Measurements from ENCODE around the gene RWDD1. TPM values are rescaled to one million over a fixed set of nuclear protein-coding genes. Genes with fewer than 3 reads are reported as not detected.
A peak's percentile ranks its signal among the peaks of the same experiment; 100 is the strongest.

RWDD1 gene
- total RNA-seq, 1 experiment from 2014 or later, result 22.9 TPM

DNA sequence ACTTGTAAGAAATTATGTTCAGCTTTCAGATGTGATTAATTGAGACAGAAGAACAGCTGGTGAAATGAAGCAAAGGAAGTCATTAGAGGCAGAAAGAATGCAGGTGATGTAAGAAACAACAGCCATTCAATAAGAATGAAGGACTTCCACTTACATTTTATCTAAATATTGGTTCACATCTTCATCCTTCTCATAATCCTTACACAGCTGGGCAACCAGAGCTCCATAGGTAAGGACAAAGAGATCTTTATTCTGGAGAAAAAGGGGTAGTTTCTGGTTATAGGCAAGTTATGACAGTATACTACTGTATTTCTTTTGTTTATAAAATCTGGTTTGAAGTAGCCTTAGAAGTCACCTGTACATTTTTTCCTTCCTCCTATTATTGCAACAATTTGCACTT, 28.2 kb upstream of the RWDD1 start:
- no peak overlapping the region for H3K4me2 ChIP-seq
- no peaks in the 10 kb centered on the region for H3K36me3 ChIP-seq (ENCODE audit: low read depth)
- H3K9me2 ChIP-seq (ENCODE audit: insufficient read depth), result no peaks in the 10 kb centered on the region
- H3K27ac ChIP-seq, result no peak overlapping the region
- POLR2A ChIA-PET (ENCODE audit: unreplicated experiment), result interaction anchor here (0.5 kb wide), 1 partner anchor 1181 kb away, joined by 3 read pairs; no protein-coding TSS in a partner anchor
- no TSS peak for BruUV-seq (replicated peaks)
- intact Hi-C loops (cut with micrococcal nuclease; ENCODE audit: unreplicated experiment), result no loop called here
- no peaks in the 10 kb centered on the region for H3K4me1 ChIP-seq (replicated peaks; ENCODE audit: insufficient read depth)
- no peaks in the 10 kb centered on the region for H3F3A ChIP-seq (ENCODE audit: insufficient read depth, low read depth)
- H3K79me2 ChIP-seq (ENCODE audit: low read depth), result no peaks in the 10 kb centered on the region
- DNase-seq, result no peak
- no peak overlapping the region for H2AFZ ChIP-seq
- H3K4me3 ChIP-seq, result no peak overlapping the region
- H3K9me3 ChIP-seq (ENCODE audit: insufficient read depth, low read depth), result no peaks in the 10 kb centered on the region
- H4K20me1 ChIP-seq (ENCODE audit: insufficient read depth), result no peaks in the 10 kb centered on the region
- TF ChIP-seq, protein P1, sequence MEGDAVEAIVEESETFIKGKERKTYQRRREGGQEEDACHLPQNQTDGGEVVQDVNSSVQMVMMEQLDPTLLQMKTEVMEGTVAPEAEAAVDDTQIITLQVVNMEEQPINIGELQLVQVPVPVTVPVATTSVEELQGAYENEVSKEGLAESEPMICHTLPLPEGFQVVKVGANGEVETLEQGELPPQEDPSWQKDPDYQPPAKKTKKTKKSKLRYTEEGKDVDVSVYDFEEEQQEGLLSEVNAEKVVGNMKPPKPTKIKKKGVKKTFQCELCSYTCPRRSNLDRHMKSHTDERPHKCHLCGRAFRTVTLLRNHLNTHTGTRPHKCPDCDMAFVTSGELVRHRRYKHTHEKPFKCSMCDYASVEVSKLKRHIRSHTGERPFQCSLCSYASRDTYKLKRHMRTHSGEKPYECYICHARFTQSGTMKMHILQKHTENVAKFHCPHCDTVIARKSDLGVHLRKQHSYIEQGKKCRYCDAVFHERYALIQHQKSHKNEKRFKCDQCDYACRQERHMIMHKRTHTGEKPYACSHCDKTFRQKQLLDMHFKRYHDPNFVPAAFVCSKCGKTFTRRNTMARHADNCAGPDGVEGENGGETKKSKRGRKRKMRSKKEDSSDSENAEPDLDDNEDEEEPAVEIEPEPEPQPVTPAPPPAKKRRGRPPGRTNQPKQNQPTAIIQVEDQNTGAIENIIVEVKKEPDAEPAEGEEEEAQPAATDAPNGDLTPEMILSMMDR (conservative IDR thresholded peaks at IDR 0.05), result no peak
- TF ChIP-seq EZH2 (IDR thresholded peaks at IDR 0.05; ENCODE audit: low read depth), result no peak
- H3K27me3 ChIP-seq (ENCODE audit: insufficient read depth, low read depth), result no peaks in the 10 kb centered on the region
- CTCF ChIA-PET, result no interaction called here

GRCh38 chr6:116545651-116546050, 25.7 kb upstream of the RWDD1 start, which contains the start of gene TRAPPC3L:
Gene TRAPPC3L (minus strand): TSS chr6:116545684. CDS start chr6:116545514, 170 bp downstream.
- H3K9me2 ChIP-seq (ENCODE audit: insufficient read depth), result no peaks in the 10 kb centered on the region
- no peaks in the 10 kb centered on the region for H3K36me3 ChIP-seq (ENCODE audit: low read depth)
- no peaks in the 10 kb centered on the region for H3F3A ChIP-seq (ENCODE audit: insufficient read depth, low read depth)
- no peaks in the 10 kb centered on the region for H4K20me1 ChIP-seq (ENCODE audit: insufficient read depth)
- ChIA-PET CTCF (no interaction called here), POLR2A (ENCODE audit: unreplicated experiment) (no interaction called here)
- no peaks in the 10 kb centered on the region for H3K9me3 ChIP-seq (ENCODE audit: insufficient read depth, low read depth)
- H3K4me3 ChIP-seq, result no peak within 1 kb of the TSS
- intact Hi-C loops (cut with micrococcal nuclease; ENCODE audit: unreplicated experiment), result no loop called here
- H2AFZ ChIP-seq, result peak within 1 kb of the TSS; percentile 17; the same call in 1 of the 2 replicates
- no peak within 1 kb of the TSS for H3K4me2 ChIP-seq
- H3K4me1 ChIP-seq (replicated peaks; ENCODE audit: insufficient read depth), result no peaks in the 10 kb centered on the region
- no TSS peak for BruUV-seq (replicated peaks)
- H3K79me2 ChIP-seq (ENCODE audit: low read depth), result no peaks in the 10 kb centered on the region
- TF ChIP-seq, protein P1 (conservative IDR thresholded peaks at IDR 0.05), result no peak
- no peak for TF ChIP-seq EZH2 (IDR thresholded peaks at IDR 0.05; ENCODE audit: low read depth)
- no peak within 1 kb of the TSS for H3K27ac ChIP-seq
- DNase-seq, result no peak
- no peaks in the 10 kb centered on the region for H3K27me3 ChIP-seq (ENCODE audit: insufficient read depth, low read depth)

- no peak for DNase-seq
Observed at GRCh38 chr6:116547358-116547757, 23.9 kb upstream of the RWDD1 start.

More at GRCh38 chr6:116547358-116547757, 23.9 kb upstream of the RWDD1 start:
- H3K4me3 ChIP-seq, result no peak overlapping the region
- H3K27me3 ChIP-seq (ENCODE audit: insufficient read depth, low read depth), result no peaks in the 10 kb centered on the region
- no peaks in the 10 kb centered on the region for H3K9me2 ChIP-seq (ENCODE audit: insufficient read depth)
- POLR2A ChIA-PET (ENCODE audit: unreplicated experiment), result no interaction called here
- intact Hi-C loops (cut with micrococcal nuclease; ENCODE audit: unreplicated experiment), result no loop called here
- TF ChIP-seq, protein P1 (conservative IDR thresholded peaks at IDR 0.05), result no peak
- no peak for TF ChIP-seq EZH2 (IDR thresholded peaks at IDR 0.05; ENCODE audit: low read depth)
- H3K9me3 ChIP-seq (ENCODE audit: insufficient read depth, low read depth), result no peaks in the 10 kb centered on the region
- H4K20me1 ChIP-seq (ENCODE audit: insufficient read depth), result no peaks in the 10 kb centered on the region
- no peak overlapping the region for H3K27ac ChIP-seq
- H3K79me2 ChIP-seq (ENCODE audit: low read depth), result no peaks in the 10 kb centered on the region
- CTCF ChIA-PET, result no interaction called here
- H3K4me1 ChIP-seq (replicated peaks; ENCODE audit: insufficient read depth), result no peaks in the 10 kb centered on the region
- no peaks in the 10 kb centered on the region for H3F3A ChIP-seq (ENCODE audit: insufficient read depth, low read depth)
- BruUV-seq (replicated peaks), result no TSS peak
- H2AFZ ChIP-seq, result no peak overlapping the region
- no peak overlapping the region for H3K4me2 ChIP-seq
- H3K36me3 ChIP-seq (ENCODE audit: low read depth), result no peaks in the 10 kb centered on the region
